ENCODE results near the gene ZNF575. TPM values are rescaled to one million over a fixed set of nuclear protein-coding genes. Genes with fewer than 3 reads are reported as not detected.

The ZNF575 gene
- total and polyA plus RNA-seq, 10 of the 15 experiments (the other 5 are each of a cell fraction or from before 2014, with no cell fraction given), result 0.18 to 2.8 (median 0.75) TPM

GRCh38 chr19:43511324-43511723, 21.7 kb upstream of the ZNF575 start:
- no TSS peak for BruUV-seq (replicated peaks)
- DNase-seq (ENCODE audit: low read depth, low spot score) (no peak), ATAC-seq (no peak), FAIRE-seq (no peak)
- Histone ChIP-seq H3K36me3 (ENCODE audit: control insufficient read depth in 2 of 2, insufficient read depth in 2 of 2, low read length in 1 of 2) (peaks cover 0 to 5% of the 10 kb centered on the region in 2 experiments; a peak in 2 of 4 replicates), H4K20me1 (ENCODE audit: control insufficient read depth, insufficient read depth) (no peaks in the 10 kb centered on the region), H3K4me2 (ENCODE audit: control insufficient read depth, insufficient read depth) (no peak overlapping the region), H3K27ac (ENCODE audit: control insufficient read depth, insufficient read depth) (no peak overlapping the region), H3K79me2 (ENCODE audit: control insufficient read depth, insufficient read depth, low read length) (no peaks in the 10 kb centered on the region), H3K4me3 (no peak overlapping the region), H3K9ac (ENCODE audit: control insufficient read depth, insufficient read depth, low read length) (no peak overlapping the region), H3K9me3 (replicated peaks; ENCODE audit: control insufficient read depth, insufficient read depth, low read length) (no peaks in the 10 kb centered on the region; the same call in 2 of the 3 replicates), H2AFZ (ENCODE audit: control insufficient read depth, low read depth, low read length) (no peak overlapping the region), H3K27me3 (replicated peaks in 1 of 2; ENCODE audit: control insufficient read depth in 2 of 2, insufficient read depth in 2 of 2, low read length in 1 of 2) (no peaks in the 10 kb centered on the region), H3K4me1 (ENCODE audit: control insufficient read depth, insufficient read depth, low read length) (no peaks in the 10 kb centered on the region)
- ChIA-PET CTCF (interaction anchor here (1.2 kb wide), 1 partner anchor 79 kb away, joined by 3 read pairs; no protein-coding TSS in a partner anchor), RAD21 (ENCODE audit: unreplicated experiment) (no interaction called here), SMC1A (ENCODE audit: uncharacterized antibody, unreplicated experiment) (no interaction called here), POLR2A (no interaction called here)
- 82% methylated on average over 5 of the region's 5 CpGs for WGBS (ENCODE audit: insufficient coverage, insufficient replicate concordance, low lambda C conversion rate, missing lambda C conversion rate)
- intact Hi-C loops (cut with micrococcal nuclease; ENCODE audit: unreplicated experiment) (no loop called here), in situ Hi-C loops (cut with MboI) (no loop called here)
- TF ChIP-seq CUX1 (IDR thresholded peaks at IDR 0.05; ENCODE audit: insufficient replicate concordance, low read depth, low read length), result no peak
- TF ChIP-seq, protein P1, sequence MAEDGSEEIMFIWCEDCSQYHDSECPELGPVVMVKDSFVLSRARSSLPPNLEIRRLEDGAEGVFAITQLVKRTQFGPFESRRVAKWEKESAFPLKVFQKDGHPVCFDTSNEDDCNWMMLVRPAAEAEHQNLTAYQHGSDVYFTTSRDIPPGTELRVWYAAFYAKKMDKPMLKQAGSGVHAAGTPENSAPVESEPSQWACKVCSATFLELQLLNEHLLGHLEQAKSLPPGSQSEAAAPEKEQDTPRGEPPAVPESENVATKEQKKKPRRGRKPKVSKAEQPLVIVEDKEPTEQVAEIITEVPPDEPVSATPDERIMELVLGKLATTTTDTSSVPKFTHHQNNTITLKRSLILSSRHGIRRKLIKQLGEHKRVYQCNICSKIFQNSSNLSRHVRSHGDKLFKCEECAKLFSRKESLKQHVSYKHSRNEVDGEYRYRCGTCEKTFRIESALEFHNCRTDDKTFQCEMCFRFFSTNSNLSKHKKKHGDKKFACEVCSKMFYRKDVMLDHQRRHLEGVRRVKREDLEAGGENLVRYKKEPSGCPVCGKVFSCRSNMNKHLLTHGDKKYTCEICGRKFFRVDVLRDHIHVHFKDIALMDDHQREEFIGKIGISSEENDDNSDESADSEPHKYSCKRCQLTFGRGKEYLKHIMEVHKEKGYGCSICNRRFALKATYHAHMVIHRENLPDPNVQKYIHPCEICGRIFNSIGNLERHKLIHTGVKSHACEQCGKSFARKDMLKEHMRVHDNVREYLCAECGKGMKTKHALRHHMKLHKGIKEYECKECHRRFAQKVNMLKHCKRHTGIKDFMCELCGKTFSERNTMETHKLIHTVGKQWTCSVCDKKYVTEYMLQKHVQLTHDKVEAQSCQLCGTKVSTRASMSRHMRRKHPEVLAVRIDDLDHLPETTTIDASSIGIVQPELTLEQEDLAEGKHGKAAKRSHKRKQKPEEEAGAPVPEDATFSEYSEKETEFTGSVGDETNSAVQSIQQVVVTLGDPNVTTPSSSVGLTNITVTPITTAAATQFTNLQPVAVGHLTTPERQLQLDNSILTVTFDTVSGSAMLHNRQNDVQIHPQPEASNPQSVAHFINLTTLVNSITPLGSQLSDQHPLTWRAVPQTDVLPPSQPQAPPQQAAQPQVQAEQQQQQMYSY (CRISPR knock-in tag; IDR thresholded peaks at IDR 0.05), result no peak
- TF ChIP-seq IKZF1 (conservative IDR thresholded peaks at IDR 0.05), result no peak
- no peak for TF ChIP-seq PML (IDR thresholded peaks at IDR 0.05; ENCODE audit: low read length)
- TF ChIP-seq, protein P2, sequence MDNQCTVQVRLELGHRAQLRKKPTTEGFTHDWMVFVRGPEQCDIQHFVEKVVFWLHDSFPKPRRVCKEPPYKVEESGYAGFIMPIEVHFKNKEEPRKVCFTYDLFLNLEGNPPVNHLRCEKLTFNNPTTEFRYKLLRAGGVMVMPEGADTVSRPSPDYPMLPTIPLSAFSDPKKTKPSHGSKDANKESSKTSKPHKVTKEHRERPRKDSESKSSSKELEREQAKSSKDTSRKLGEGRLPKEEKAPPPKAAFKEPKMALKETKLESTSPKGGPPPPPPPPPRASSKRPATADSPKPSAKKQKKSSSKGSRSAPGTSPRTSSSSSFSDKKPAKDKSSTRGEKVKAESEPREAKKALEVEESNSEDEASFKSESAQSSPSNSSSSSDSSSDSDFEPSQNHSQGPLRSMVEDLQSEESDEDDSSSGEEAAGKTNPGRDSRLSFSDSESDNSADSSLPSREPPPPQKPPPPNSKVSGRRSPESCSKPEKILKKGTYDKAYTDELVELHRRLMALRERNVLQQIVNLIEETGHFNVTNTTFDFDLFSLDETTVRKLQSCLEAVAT (IDR thresholded peaks at IDR 0.05), result no peak
- TF ChIP-seq SIN3A (IDR thresholded peaks at IDR 0.05; ENCODE audit: low read depth, low read length), result no peak
- TF ChIP-seq ETV6 (conservative IDR thresholded peaks at IDR 0.05 in 1 of 2, IDR thresholded peaks at IDR 0.05 in 1 of 2; ENCODE audit: borderline replicate concordance in 1 of 2, low read depth in 1 of 2), result no peak
- no peak for TF ChIP-seq CEBPB (IDR thresholded peaks at IDR 0.05; ENCODE audit: borderline replicate concordance in 1 of 2, low read depth in 2 of 2, low read length in 2 of 2)
- TF ChIP-seq USF1 (IDR thresholded peaks at IDR 0.05; ENCODE audit: borderline replicate concordance, extremely low read length, insufficient read depth, low read depth, low read length), result no peak
- TF ChIP-seq, protein P3, sequence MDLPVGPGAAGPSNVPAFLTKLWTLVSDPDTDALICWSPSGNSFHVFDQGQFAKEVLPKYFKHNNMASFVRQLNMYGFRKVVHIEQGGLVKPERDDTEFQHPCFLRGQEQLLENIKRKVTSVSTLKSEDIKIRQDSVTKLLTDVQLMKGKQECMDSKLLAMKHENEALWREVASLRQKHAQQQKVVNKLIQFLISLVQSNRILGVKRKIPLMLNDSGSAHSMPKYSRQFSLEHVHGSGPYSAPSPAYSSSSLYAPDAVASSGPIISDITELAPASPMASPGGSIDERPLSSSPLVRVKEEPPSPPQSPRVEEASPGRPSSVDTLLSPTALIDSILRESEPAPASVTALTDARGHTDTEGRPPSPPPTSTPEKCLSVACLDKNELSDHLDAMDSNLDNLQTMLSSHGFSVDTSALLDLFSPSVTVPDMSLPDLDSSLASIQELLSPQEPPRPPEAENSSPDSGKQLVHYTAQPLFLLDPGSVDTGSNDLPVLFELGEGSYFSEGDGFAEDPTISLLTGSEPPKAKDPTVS (IDR thresholded peaks at IDR 0.05; ENCODE audit: low read depth, low read length), result no peak

Data from GM12878 (cell line).